IMR-90 (cell line): ENCODE results near the gene OR6B1. TPM values are rescaled to one million over a fixed set of nuclear protein-coding genes. Genes with fewer than 3 reads are reported as not detected.

ENCODE experiments used
- ATAC-seq: fragments of 200-7000 bp; cut with Tn5 transposase; 2 replicates; pipeline ENCODE4 v1.9.1; 2020; ENCODE audit warnings: low read depth, mild to moderate bottlenecking, moderate library complexity
- BruUV-seq: library from RNA; stranded (reverse); fragments of 400-500 nt; replicated peaks from 2 replicates; lab custom pipeline; 2021; lab: Mats Ljungman, UMichigan
- CTCF ChIA-PET: fragments of 300-600 bp; formaldehyde crosslinking; extraction: SDS; loops from one replicate; lab custom pipeline; 2021; ENCODE audit warnings: antibody characterized with exemption; lab: Yijun Ruan, JAX
- POLR2A ChIA-PET: fragments of 300-600 bp; sonication (Branson Sonifier 250); formaldehyde crosslinking; loops from one replicate; lab custom pipeline; 2022; ENCODE audit warnings: antibody characterized with exemption; ENCODE audit not compliant: unreplicated experiment; lab: Charles Lee
- DNase-seq: peaks from one replicate; pipeline ENCODE4 v3.0.0; 2013
- H2AFZ ChIP-seq: replicated peaks from 2 replicates; pipeline ENCODE3; 2013; ENCODE audit warnings: low read length, mild to moderate bottlenecking; ENCODE audit not compliant: poor library complexity
- H2AK5ac ChIP-seq: 2 replicates; pipeline ENCODE4 v1.6.1; 2013; ENCODE audit warnings: low read depth, low read length, inconsistent platforms
- H2AK9ac ChIP-seq: replicated peaks from 2 replicates; pipeline ENCODE3; 2013; ENCODE audit warnings: mild to moderate bottlenecking, low read depth, low read length, moderate library complexity; ENCODE audit not compliant: poor library complexity
- H2BK120ac ChIP-seq: 2 replicates; pipeline ENCODE4 v1.6.1; 2013; ENCODE audit warnings: low read depth, low read length, inconsistent platforms
- H2BK15ac ChIP-seq: 3 replicates; pipeline ENCODE4 v1.6.1; 2013; ENCODE audit warnings: low read depth, low read length, inconsistent platforms
- H2BK20ac ChIP-seq: 2 replicates; pipeline ENCODE4 v1.6.1; 2013; ENCODE audit warnings: low read depth, mild to moderate bottlenecking, inconsistent platforms, low read length, moderate library complexity
- H2BK5ac ChIP-seq: 2 replicates; pipeline ENCODE4 v1.6.1; 2013; ENCODE audit warnings: mild to moderate bottlenecking, low read depth, low read length, inconsistent platforms; ENCODE audit not compliant: poor library complexity, severe bottlenecking
- H3K14ac ChIP-seq: replicated peaks from 2 replicates; pipeline ENCODE4 v1.6.1; 2013; ENCODE audit warnings: low read depth, low read length, inconsistent platforms
- H3K18ac ChIP-seq: 2 replicates; pipeline ENCODE4 v1.6.1; 2013; ENCODE audit warnings: low read depth, low read length, control low read depth
- H3K23ac ChIP-seq: 2 replicates; pipeline ENCODE4 v1.6.1; 2013; ENCODE audit warnings: low read depth, low read length, inconsistent platforms
- H3K27ac ChIP-seq: 2 replicates; pipeline ENCODE4 v1.5.1; 2013; ENCODE audit warnings: mild to moderate bottlenecking, control low read depth, low read length; ENCODE audit not compliant: insufficient read depth
- H3K27me3 ChIP-seq: 2 replicates; pipeline ENCODE4 v1.6.1; 2013; ENCODE audit warnings: low read length; ENCODE audit not compliant: control insufficient read depth, insufficient read depth
- H3K36me3 ChIP-seq: 2 replicates; pipeline ENCODE4 v1.6.1; 2013; ENCODE audit warnings: low read length, mixed read lengths; ENCODE audit not compliant: control insufficient read depth, insufficient read depth
- H3K4ac ChIP-seq: 2 replicates; pipeline ENCODE4 v1.6.1; 2013; ENCODE audit warnings: low read depth, low read length, inconsistent platforms
- H3K4me1 ChIP-seq: 2 replicates; pipeline ENCODE4 v1.6.1; 2013; ENCODE audit warnings: low read length, mixed read lengths; ENCODE audit not compliant: control insufficient read depth, insufficient read depth
- H3K4me2 ChIP-seq: 2 replicates; pipeline ENCODE4 v1.6.1; 2013; ENCODE audit warnings: low read depth, mild to moderate bottlenecking, control low read depth, low read length, moderate library complexity
- H3K4me3 ChIP-seq: 2 replicates; pipeline ENCODE4 v1.5.1; 2013; ENCODE audit warnings: low read depth, mild to moderate bottlenecking, control low read depth, low read length, moderate library complexity; ENCODE audit not compliant: insufficient read depth
- H3K56ac ChIP-seq: 2 replicates; pipeline ENCODE4 v1.6.1; 2013; ENCODE audit warnings: low read length, inconsistent platforms; ENCODE audit not compliant: insufficient read depth; ENCODE audit errors: extremely low read depth
- H3K79me1 ChIP-seq, 2 experiments: 2 replicates each; pipeline ENCODE4 v1.6.1; 2013; ENCODE audit warnings: low read length in 2 of 2, inconsistent platforms in 1 of 2, low read depth in 1 of 2
- H3K9ac ChIP-seq: 2 replicates; pipeline ENCODE4 v1.6.1; 2013; ENCODE audit warnings: low read depth, low read length, control low read depth
- H3K9me1 ChIP-seq: 2 replicates; pipeline ENCODE4 v1.6.1; 2013; ENCODE audit warnings: low read length, inconsistent platforms; ENCODE audit not compliant: insufficient read depth
- H3K9me3 ChIP-seq: 2 replicates; pipeline ENCODE4 v1.6.1; 2013; ENCODE audit warnings: low read length; ENCODE audit not compliant: control insufficient read depth, insufficient read depth
- H4K20me1 ChIP-seq: 2 replicates; pipeline ENCODE4 v1.6.1; 2013; ENCODE audit warnings: low read length, inconsistent platforms; ENCODE audit not compliant: insufficient read depth
- H4K5ac ChIP-seq: 2 replicates; pipeline ENCODE4 v1.6.1; 2013; ENCODE audit warnings: mild to moderate bottlenecking, low read depth, low read length, control low read depth
- H4K8ac ChIP-seq, 2 experiments: 2 replicates each; pipeline ENCODE4 v1.6.1; 2013; ENCODE audit warnings: low read depth in 2 of 2, low read length in 2 of 2, control low read depth in 1 of 2, inconsistent platforms in 1 of 2
- H4K91ac ChIP-seq: 2 replicates; pipeline ENCODE4 v1.6.1; 2013; ENCODE audit warnings: low read depth, low read length, inconsistent platforms; ENCODE audit not compliant: insufficient read depth
- CEBPB ChIP-seq: IDR thresholded peaks from 2 replicates; pipeline ENCODE4 v1.6.1; 2012; ENCODE audit warnings: low read depth, low read length, improper control_type of control experiment
- CHD1 ChIP-seq: IDR thresholded peaks from 2 replicates; pipeline ENCODE4 v1.6.1; 2012; ENCODE audit warnings: low read depth, low read length, improper control_type of control experiment
- CTCF ChIP-seq: conservative IDR thresholded peaks from 2 replicates; pipeline ENCODE4 v1.5.1; 2012; ENCODE audit warnings: mild to moderate bottlenecking, low read depth, low read length, improper control_type of control experiment
- FOS ChIP-seq: fragments of 150-350 bp; IDR thresholded peaks from 2 replicates; pipeline ENCODE4 v1.6.1; 2016; ENCODE audit warnings: low read depth, low read length
- MAZ ChIP-seq: IDR thresholded peaks from 2 replicates; pipeline ENCODE4 v1.6.1; 2012; ENCODE audit warnings: low read depth, mild to moderate bottlenecking, low read length, improper control_type of control experiment, moderate library complexity, borderline replicate concordance
- MXI1 ChIP-seq: IDR thresholded peaks from 2 replicates; pipeline ENCODE4 v1.6.1; 2012; ENCODE audit warnings: low read depth, mild to moderate bottlenecking, low read length, moderate library complexity, borderline replicate concordance
- NFE2L2 ChIP-seq: fragments of 150-350 bp; IDR thresholded peaks from 2 replicates; pipeline ENCODE4 v1.6.1; 2016; ENCODE audit warnings: low read depth, mild to moderate bottlenecking, low read length
- POLR2A ChIP-seq: IDR thresholded peaks from 2 replicates; pipeline ENCODE4 v1.6.1; 2012; ENCODE audit warnings: mild to moderate bottlenecking, low read depth, low read length
- RCOR1 ChIP-seq: IDR thresholded peaks from 2 replicates; pipeline ENCODE4 v1.6.1; 2012; ENCODE audit warnings: mild to moderate bottlenecking, low read length, improper control_type of control experiment; ENCODE audit not compliant: insufficient replicate concordance
- RFX5 ChIP-seq: IDR thresholded peaks from 2 replicates; pipeline ENCODE4 v1.8.0; 2012; ENCODE audit warnings: low read depth, mild to moderate bottlenecking, low read length, moderate library complexity
- SMC3 ChIP-seq: fragments of 150-350 bp; IDR thresholded peaks from 2 replicates; pipeline ENCODE4 v1.6.1; 2016; ENCODE audit warnings: low read depth, mild to moderate bottlenecking, antibody characterized with exemption, low read length, moderate library complexity
- WGBS, 2 experiments: methylation state at CpG; one replicate each; pipeline versions ENCODE4 v1.1.5 to v1.1.7; 2013; ENCODE audit warnings: missing lambda C conversion rate in 2 of 2; ENCODE audit not compliant: insufficient read length in 1 of 2; ENCODE audit errors: extremely low coverage in 2 of 2; 5-methylcytosine and 5-hydroxymethylcytosine counted together
- dilution Hi-C: fragments of 300-500 bp; cut with HindIII; formaldehyde crosslinking; loops from one replicate; pipeline ENCODE4 v1.14.3; 2018; ENCODE audit warnings: low sequenced_read_pairs; ENCODE audit not compliant: unreplicated experiment
- in situ Hi-C: fragments of 300-500 bp; cut with MboI; formaldehyde crosslinking; loops from 3 replicates; pipeline ENCODE4 v1.14.3; 2019; ENCODE audit warnings: low sequenced_read_pairs, inconsistent platforms, mixed read lengths
- intact Hi-C: fragments of 100-400 bp; cut with micrococcal nuclease; formaldehyde crosslinking; loops from 2 replicates; pipeline ENCODE4 v1.10.0; 2022
- polyA plus RNA-seq, 3 experiments: library from polyadenylated mRNA; depleted of rRNA; stranded (reverse); fragments of >200 nt; gene quantifications; 2 replicates each; pipeline ENCODE4 v1.2.3, GENCODE V29; 2012; ENCODE audit warnings: low replicate concordance in 1 of 3
- total RNA-seq: library from RNA; depleted of rRNA; stranded (reverse); fragments of >200 nt; gene quantifications from 2 replicates; pipeline ENCODE4 v1.2.3, GENCODE V29; 2012

OR6B1 gene
- total and polyA plus RNA-seq, 2 of the 4 experiments (the other 2 are of a cell fraction): not detected

- Histone ChIP-seq H4K5ac (no peak overlapping the region), H2BK20ac (no peak overlapping the region), H2AK5ac (no peak overlapping the region), H2AFZ (no peak overlapping the region), H3K9ac (no peak overlapping the region), H3K23ac (no peak overlapping the region), H4K91ac (no peak overlapping the region), H3K4me1 (peaks cover 2% of the 10 kb centered on the region; the same call in 1 of the 2 replicates), H3K79me1 (no peaks in the 10 kb centered on the region), H3K36me3 (no peaks in the 10 kb centered on the region), H4K8ac (no peak overlapping the region), H3K9me3 (no peaks in the 10 kb centered on the region), H4K20me1 (no peaks in the 10 kb centered on the region), H3K9me1 (no peaks in the 10 kb centered on the region), H3K27me3 (no peaks in the 10 kb centered on the region), H2BK120ac (no peak overlapping the region), H3K14ac (no peak overlapping the region), H2BK5ac (no peak overlapping the region), H3K4me3 (no peak overlapping the region), H3K56ac (no peak overlapping the region), H3K4ac (no peak overlapping the region), H3K18ac (no peak overlapping the region), H3K27ac (no peak overlapping the region), H2BK15ac (no peak overlapping the region), H3K4me2 (no peak overlapping the region), H2AK9ac (no peak overlapping the region)
- no peak for TF ChIP-seq SMC3
- TF ChIP-seq MXI1: no peak
- TF ChIP-seq RCOR1: no peak
- no peak for TF ChIP-seq RFX5
- TF ChIP-seq MAZ: no peak
- no peak for TF ChIP-seq CTCF
- no peak for TF ChIP-seq POLR2A
- no peak for TF ChIP-seq CHD1
- TF ChIP-seq FOS: no peak
- TF ChIP-seq NFE2L2: no peak
- no peak for TF ChIP-seq CEBPB
- ATAC-seq (no peak), DNase-seq (no peak)
- POLR2A ChIA-PET: no interaction called here
- intact Hi-C loops (no loop called here), in situ Hi-C loops (no loop called here), dilution Hi-C loops (no loop called here)
- BruUV-seq: no TSS peak
- WGBS, 2 experiments: no CpG with 5 or more reads among the region's 3 CpGs
- CTCF ChIA-PET: no interaction called here
Measured at GRCh38 chr7:143993924-143994323, 6.2 kb upstream of the OR6B1 start.
